ENCODE data around the gene DIS3L2. TPM values are rescaled to one million over a fixed set of nuclear protein-coding genes. Genes with fewer than 3 reads are reported as not detected.

The DIS3L2 gene, protein sequence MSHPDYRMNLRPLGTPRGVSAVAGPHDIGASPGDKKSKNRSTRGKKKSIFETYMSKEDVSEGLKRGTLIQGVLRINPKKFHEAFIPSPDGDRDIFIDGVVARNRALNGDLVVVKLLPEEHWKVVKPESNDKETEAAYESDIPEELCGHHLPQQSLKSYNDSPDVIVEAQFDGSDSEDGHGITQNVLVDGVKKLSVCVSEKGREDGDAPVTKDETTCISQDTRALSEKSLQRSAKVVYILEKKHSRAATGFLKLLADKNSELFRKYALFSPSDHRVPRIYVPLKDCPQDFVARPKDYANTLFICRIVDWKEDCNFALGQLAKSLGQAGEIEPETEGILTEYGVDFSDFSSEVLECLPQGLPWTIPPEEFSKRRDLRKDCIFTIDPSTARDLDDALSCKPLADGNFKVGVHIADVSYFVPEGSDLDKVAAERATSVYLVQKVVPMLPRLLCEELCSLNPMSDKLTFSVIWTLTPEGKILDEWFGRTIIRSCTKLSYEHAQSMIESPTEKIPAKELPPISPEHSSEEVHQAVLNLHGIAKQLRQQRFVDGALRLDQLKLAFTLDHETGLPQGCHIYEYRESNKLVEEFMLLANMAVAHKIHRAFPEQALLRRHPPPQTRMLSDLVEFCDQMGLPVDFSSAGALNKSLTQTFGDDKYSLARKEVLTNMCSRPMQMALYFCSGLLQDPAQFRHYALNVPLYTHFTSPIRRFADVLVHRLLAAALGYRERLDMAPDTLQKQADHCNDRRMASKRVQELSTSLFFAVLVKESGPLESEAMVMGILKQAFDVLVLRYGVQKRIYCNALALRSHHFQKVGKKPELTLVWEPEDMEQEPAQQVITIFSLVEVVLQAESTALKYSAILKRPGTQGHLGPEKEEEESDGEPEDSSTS
- total RNA-seq: 10 to 100 TPM; 38.8 to 76.0 TPM

DNA sequence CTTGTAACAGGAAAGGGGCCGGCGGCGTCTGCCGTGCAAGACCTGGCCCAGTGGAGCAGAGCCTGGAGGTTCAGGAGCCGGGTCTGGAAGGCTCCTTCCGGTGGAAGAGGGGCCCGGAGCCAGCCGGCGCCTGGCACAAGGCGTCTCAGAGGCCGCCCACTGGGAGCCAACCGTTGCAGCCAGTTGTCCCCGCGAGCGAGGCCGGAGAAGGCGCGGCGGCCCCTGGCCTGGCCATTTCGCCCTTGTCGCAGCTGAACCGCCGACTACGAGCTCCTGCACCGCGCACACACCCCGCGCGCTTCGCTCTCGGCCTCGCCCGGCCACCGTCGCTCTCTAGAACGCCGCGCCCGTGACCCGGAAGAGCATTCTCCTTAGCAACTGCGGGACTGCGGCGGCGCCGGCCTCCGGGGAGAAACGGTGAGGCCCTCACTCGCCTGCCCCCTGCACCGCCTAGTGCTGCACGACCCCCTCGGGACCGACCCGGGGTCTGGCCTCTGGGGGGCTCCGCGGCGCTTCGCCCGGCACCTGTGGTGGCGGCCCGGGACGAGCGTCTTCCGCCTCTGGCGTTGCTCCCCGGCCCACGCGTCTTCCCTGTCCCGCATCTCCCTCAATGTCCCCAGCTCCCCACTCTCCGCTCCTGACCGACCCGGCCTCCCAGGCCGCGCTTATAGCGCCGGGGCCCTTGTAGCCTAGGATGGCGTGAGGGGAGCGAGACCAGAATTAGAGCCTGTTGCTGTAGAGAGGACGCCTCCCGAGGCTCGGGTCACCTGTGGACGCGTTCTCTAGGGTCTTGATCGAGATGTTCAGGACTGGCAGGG, at the start of gene DIS3L2:
TSS of gene DIS3L2 (plus strand) at position 365 of the 818 bp plus-strand sequence. CDS start 53,215 bp downstream, outside the sequence.
- H3K27me3 Mint-ChIP-seq: peaks cover under 1 to 3% of the 10 kb centered on the region in 2 donors
- peak within 1 kb of the TSS; percentile 91 for H3K4me3 Mint-ChIP-seq
- H3K36me3 Mint-ChIP-seq: peaks cover 5% of the 10 kb centered on the region
- ATAC-seq: peak; percentile 96 to 97
- peak within 1 kb of the TSS; percentile 81 to 82 for H3K27ac Mint-ChIP-seq
- H3K4me1 Mint-ChIP-seq (ENCODE audit: low read depth in 2 of 2): peaks cover 30 to 47% of the 10 kb centered on the region in 2 donors
- no peaks in the 10 kb centered on the region for H3K9me3 Mint-ChIP-seq
- DNase-seq (ENCODE audit: low spot score): peak; percentile 85

DNA sequence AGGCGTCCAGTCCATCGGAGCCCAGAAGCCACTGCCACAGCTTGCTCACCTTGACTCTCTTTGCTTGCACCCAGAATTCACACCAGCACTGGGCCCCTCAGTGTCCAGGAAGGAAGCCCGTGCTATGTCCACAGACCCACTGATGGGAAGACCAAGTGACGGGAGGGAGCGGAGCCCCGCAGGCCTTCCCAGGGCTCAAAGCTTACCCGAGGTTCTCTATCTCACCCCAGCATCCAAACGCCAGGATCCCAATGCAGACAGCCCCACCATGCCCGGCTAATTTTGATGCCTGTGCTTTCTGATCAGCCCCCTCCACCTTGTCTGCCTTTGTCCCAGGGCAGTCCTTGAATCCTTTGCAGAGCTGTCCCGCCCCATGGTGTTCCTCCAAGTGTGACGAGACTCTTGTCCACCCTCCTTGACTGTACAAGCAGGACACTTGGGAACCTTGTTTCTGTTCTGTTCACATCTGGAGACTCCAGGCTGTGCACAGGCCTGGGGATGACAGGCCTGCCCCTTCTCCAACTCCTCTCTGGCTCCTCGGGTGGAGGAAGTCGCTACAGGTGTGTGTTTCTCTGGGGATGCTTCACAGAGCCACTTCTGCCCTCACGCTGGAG, 47.3 kb upstream of the DIS3L2 start:
- no peak for ATAC-seq
- DNase-seq (ENCODE audit: low spot score): no peak
- Mint-ChIP-seq H3K27ac (no peak overlapping the region), H3K9me3 (no peaks in the 10 kb centered on the region), H3K4me1 (ENCODE audit: low read depth in 2 of 2) (peaks cover 0 to 2% of the 10 kb centered on the region in 2 donors), H3K4me3 (no peak overlapping the region), H3K36me3 (no peaks in the 10 kb centered on the region), H3K27me3 (peaks cover 0 to 3% of the 10 kb centered on the region in 2 donors)

DNA sequence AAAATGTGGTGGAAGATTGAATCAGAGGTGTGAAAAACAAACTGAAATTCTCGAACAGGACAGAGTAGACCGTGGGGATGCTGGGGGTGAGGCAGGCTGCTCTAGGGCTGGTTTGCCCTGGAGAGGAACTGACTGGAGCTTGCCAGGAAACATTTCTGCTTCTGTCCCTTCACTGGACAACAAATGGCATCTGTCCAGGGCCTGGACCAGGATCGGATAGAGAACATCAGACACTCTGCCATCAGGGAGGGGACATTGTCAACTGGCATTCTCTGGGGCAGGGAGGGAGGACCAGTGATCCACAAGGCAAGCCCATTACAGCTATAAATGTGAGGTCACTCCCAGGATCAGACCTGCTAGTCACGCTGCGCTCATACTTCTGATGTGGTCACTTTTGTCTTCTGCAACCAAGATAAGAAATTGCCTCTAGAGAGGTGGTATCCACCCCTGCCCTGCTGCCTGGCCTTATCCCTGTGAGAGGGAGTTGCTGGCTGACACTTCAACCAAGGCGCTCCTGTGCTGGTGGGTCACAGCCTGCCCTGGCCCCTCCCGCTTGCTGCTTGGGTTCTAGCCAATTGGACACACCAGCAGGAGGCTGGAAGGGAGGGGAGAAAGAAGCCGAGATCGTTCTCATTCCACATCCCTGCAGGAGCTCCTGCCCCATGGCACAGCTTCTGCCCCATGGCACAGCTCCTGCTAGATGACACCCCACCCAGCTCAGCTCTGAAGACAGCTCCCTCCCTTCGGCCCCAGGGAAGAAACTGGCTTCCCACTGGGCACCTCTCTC, 44.0 kb upstream of the DIS3L2 start:
- no peaks in the 10 kb centered on the region for H3K9me3 Mint-ChIP-seq
- no peak overlapping the region for H3K27ac Mint-ChIP-seq
- H3K4me1 Mint-ChIP-seq (ENCODE audit: low read depth in 2 of 2): no peaks in the 10 kb centered on the region
- H3K4me3 Mint-ChIP-seq: no peak overlapping the region
- ATAC-seq: no peak
- no peaks in the 10 kb centered on the region for H3K36me3 Mint-ChIP-seq
- no peak for DNase-seq (ENCODE audit: low spot score)
- H3K27me3 Mint-ChIP-seq: peaks cover 0 to 6% of the 10 kb centered on the region in 2 donors

DNA sequence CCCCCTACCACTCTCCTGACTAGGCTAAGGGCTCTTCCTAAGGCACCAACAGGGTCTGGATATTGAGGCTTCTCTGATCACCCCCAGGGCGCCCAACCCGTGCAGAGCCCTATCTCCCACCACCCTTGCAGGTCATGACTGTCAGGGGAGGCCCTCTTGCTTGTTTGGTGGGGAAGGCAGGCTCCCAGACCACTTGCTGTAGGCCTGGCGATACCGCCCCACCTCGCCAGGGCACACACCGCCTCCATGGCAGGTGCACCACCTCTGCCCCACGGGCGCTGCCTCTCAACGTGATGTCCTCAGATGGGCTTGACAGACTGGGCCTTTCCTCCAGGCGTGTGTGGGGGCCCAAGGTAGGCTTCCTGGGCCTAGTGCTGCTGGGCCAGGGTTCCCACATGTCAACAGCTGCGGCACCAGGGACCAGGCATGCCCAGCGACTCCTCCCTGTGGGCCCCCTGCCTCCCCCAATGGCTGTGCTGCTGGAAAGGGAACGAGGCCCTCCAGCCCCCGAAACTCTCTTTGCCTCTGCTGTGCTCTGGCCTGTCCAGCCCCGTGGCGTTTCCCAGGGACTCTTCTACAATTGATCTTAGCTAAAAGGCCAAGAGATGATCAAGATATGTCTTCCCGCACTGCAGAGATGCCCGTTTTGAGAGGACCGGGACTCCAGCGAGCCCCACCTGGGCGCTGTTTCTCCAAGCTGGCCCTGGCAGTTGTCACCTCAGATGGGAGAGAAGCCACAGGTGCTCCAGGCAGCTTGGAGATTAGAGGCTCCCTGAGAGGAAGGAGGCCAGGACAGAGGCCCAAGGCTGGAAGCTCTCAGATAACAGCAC, 42.8 kb upstream of the DIS3L2 start:
- Mint-ChIP-seq H3K9me3 (no peaks in the 10 kb centered on the region), H3K36me3 (no peaks in the 10 kb centered on the region), H3K27me3 (peaks cover 3 to 6% of the 10 kb centered on the region in 2 donors), H3K4me3 (no peak overlapping the region), H3K27ac (no peak overlapping the region), H3K4me1 (ENCODE audit: low read depth in 2 of 2) (no peaks in the 10 kb centered on the region)
- DNase-seq (ENCODE audit: low spot score): no peak
- peak in 1 of 2 donors; percentile 22 for ATAC-seq

DNA sequence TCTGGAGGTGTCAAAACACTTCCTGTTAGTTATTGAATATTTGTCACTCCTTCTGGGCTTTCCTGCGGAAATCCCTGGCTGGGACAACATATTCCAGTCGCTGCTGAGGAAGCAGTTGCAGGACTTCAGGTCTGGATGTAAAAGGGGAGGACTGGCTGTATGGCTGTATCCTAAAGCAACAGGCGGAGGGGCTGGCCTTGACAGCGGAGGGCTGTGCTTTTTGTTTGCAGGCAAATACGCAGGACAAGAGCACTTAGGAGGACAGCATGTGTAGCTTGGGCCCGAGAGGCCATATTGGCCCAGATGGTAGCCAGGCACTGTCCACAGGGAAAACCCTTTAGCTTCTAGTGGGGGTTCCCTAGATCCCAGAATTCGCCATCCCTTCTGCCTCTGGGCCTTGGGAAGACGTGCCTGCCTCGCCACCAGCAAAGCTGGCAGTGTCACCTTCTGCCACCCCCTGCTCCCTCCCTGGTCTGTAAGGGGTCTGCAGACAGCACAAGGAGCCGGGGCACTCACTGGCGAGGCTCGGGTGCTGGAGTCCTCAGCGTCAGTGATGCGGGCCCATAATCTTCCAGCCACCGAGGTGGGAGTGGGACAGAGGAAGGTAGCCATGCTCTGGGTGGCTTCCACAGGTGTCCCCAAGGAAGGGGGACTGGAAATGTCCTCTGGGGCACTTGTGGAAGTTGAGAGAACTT, 42.0 kb upstream of the DIS3L2 start:
- DNase-seq (ENCODE audit: low spot score) (no peak), ATAC-seq (peak in 1 of 2 donors; percentile 24)
- Mint-ChIP-seq H3K36me3 (no peaks in the 10 kb centered on the region), H3K9me3 (no peaks in the 10 kb centered on the region), H3K27me3 (peaks cover 11 to 13% of the 10 kb centered on the region in 2 donors), H3K4me3 (no peak overlapping the region), H3K4me1 (ENCODE audit: low read depth in 2 of 2) (no peaks in the 10 kb centered on the region), H3K27ac (no peak overlapping the region)

DNA sequence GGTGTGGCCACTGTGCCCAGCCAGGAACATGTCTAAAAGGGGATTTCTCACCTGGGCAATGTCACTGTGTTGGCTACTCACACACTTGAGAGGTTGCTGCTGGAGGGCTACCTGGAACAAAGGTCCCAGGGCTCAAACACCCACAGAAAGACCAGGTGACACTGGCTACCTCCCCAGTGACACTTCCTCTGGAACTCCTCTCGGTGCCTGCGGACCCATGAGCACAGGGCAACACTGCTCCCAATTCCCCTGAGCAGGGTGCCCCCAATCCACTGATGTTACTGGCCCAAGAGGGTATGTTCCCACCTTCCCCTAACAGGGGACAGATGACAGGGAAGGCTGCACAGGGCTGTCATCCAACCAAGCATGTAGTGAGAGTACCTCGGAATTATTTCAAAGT, 41.1 kb upstream of the DIS3L2 start:
- no peak for DNase-seq (ENCODE audit: low spot score)
- H3K27ac Mint-ChIP-seq: no peak overlapping the region
- no peaks in the 10 kb centered on the region for H3K9me3 Mint-ChIP-seq
- no peaks in the 10 kb centered on the region for H3K36me3 Mint-ChIP-seq
- H3K4me3 Mint-ChIP-seq: no peak overlapping the region
- no peaks in the 10 kb centered on the region for H3K4me1 Mint-ChIP-seq (ENCODE audit: low read depth in 2 of 2)
- ATAC-seq: no peak
- H3K27me3 Mint-ChIP-seq: peaks cover 13 to 15% of the 10 kb centered on the region in 2 donors

DNA sequence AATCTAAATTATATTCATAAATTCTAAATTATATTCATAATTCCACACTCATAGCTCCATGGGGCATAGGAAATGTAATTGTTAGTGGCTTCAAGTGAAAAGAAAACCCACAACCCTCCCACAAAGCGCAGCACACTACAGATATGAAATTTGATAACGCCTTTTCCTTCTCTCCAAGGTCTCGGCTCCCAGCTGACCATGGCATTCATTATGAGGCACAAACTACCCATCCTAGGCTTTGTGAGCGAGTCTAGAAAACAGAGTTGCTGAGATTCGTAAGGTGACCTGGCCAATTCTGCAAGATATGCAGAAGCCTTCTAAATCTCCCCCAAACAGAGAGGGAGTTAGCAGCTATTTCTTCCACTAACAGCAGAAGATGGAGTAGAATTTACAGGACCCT, 40.7 kb upstream of the DIS3L2 start:
- ATAC-seq: no peak
- Mint-ChIP-seq H3K27ac (no peak overlapping the region), H3K36me3 (no peaks in the 10 kb centered on the region), H3K4me3 (no peak overlapping the region), H3K27me3 (peaks cover 13 to 15% of the 10 kb centered on the region in 2 donors), H3K9me3 (no peaks in the 10 kb centered on the region), H3K4me1 (ENCODE audit: low read depth in 2 of 2) (no peaks in the 10 kb centered on the region)
- no peak for DNase-seq (ENCODE audit: low spot score)

DNA sequence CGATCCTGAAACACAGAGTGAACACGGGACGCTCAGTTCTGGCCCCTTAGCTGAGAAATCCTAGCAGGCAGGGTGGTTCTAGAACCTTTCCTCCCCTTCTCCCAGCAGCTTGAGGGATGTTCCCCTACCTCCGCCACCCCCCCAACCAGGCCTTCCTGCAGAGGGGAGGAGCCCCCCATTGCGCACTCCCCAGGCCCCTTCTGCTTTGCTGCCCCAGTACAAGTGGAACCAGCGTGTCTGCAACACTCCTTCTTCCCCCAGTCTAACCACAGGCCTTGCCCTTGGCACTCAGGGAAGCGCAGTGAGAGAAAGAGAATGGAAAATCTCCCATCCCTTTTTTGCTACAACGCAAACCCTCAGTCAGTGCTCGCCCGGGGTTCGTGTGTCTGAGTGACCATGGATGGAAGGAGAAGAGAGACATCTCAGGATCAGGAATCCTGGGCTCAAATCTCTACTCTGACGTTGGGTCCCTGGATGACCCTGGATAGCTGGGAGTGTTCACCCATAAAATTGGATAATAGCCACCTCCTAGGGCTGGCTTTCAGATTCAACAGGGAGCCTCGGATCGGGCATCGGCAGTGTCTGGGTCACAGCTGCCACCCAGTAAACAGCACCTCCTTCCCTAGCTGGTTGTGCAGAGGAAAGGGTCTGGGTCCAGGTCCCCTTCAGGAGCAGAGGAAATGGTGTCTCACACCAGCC, 39.1 kb upstream of the DIS3L2 start:
- H3K4me1 Mint-ChIP-seq (ENCODE audit: low read depth in 2 of 2): no peaks in the 10 kb centered on the region
- no peaks in the 10 kb centered on the region for H3K36me3 Mint-ChIP-seq
- H3K9me3 Mint-ChIP-seq: no peaks in the 10 kb centered on the region
- ATAC-seq (no peak), DNase-seq (ENCODE audit: low spot score) (no peak)
- H3K27ac Mint-ChIP-seq: no peak overlapping the region
- no peak overlapping the region for H3K4me3 Mint-ChIP-seq
- peaks cover 19% of the 10 kb centered on the region in 2 donors for H3K27me3 Mint-ChIP-seq

DNA sequence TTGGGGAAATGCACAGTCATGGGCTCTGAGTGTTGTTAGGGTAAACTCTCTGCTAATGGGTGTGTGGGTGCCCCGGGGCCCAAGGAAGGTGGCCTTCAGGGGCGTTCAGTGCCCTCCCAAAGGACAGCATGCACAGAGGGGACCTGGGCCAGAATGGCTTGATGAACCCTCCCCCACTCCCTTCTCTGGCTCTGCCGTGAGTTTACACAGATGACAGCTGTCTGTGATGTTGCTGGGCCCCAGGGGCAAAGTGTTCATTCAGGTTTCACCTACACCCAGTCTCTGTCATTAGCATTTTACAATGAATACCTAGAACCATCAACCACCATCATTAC, 38.5 kb upstream of the DIS3L2 start:
- H3K36me3 Mint-ChIP-seq: no peaks in the 10 kb centered on the region

DNA sequence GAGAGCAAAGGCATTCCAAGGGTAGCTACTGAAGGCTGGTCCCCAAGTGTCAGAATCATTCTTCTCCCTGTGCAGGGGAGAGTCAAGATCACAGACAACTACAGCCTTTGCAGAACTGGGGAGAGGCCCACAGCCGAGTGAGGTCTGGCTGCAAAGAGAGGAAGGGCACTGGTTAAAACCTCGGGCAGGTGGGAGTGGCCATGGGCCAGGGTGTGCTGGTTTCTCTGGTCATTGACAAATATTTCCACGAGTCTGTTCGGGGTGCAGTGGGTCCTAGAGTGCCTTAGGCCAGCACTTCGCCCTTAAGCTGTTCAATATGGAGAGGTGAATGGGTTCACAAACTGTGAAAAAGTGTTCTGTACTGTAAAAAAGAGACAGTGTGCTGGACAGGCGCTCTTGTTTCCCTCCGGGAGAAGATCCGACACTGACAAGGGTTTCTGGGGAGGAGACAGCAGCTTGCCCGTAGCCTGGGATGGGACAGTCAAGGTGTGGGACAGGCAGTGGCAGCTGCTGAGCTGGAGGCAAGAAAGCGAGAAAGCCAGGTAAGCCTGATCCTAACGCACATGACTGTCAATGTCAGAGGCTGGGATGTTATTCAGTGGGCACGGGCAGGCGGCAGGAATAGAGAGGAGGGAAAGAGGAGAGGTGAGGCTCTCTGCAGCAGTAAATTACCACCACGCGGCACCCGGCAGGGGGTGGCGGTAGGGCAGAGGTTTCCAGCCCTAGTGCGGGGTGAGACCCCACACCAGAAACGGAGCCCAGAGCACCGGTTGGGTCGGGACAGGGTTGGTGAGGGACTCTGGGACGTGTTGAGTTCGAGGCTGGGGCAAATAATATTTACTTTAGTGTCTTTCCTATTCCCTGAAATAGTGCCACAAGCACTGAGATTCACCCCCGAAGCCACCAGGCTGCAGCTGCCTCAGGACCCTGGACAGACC, 37.3 kb upstream of the DIS3L2 start:
- DNase-seq (ENCODE audit: low spot score) (peak; percentile 56), ATAC-seq (no peak)
- Mint-ChIP-seq H3K27me3 (peaks cover 32 to 35% of the 10 kb centered on the region in 2 donors), H3K36me3 (no peaks in the 10 kb centered on the region), H3K9me3 (no peaks in the 10 kb centered on the region), H3K4me3 (peak overlapping the region; percentile 55), H3K27ac (no peak overlapping the region), H3K4me1 (ENCODE audit: low read depth in 2 of 2) (no peaks in the 10 kb centered on the region)

More for the DNA sequence above, 38.5 kb upstream of the DIS3L2 start:
- no peak overlapping the region for H3K4me3 Mint-ChIP-seq
- no peak for DNase-seq (ENCODE audit: low spot score)
- no peaks in the 10 kb centered on the region for H3K9me3 Mint-ChIP-seq
- H3K27ac Mint-ChIP-seq: no peak overlapping the region
- H3K4me1 Mint-ChIP-seq (ENCODE audit: low read depth in 2 of 2): no peaks in the 10 kb centered on the region
- H3K27me3 Mint-ChIP-seq: peaks cover 24% of the 10 kb centered on the region in 2 donors
- ATAC-seq: no peak

All from natural killer cell treated with Interleukin-12 subunit alpha and Interleukin-12 subunit beta and Interleukin-15 and Interleukin-18, amount 100 ng/mL, for 72 hours (primary cell).